ENCODE data around the gene CALN1. TPM values are rescaled to one million over a fixed set of nuclear protein-coding genes. Genes with fewer than 3 reads are reported as not detected.

The CALN1 gene
- total and polyA plus RNA-seq, 2 of the 8 experiments (the other 6 are each of a cell fraction or from before 2014, with no cell fraction given), result 6.4 to 15.2 TPM

GRCh38 chr7:71885487-71885886 lies 526.7 kb downstream of the CALN1 start:
- H3K79me2 ChIP-seq (ENCODE audit: control insufficient read depth in 1 of 2, insufficient read depth in 2 of 2, low read length in 2 of 2), result no peaks in the 10 kb centered on the region
- H3K4me2 ChIP-seq (ENCODE audit: insufficient read depth in 1 of 2, low read depth in 2 of 2, low read length in 2 of 2), result no peak overlapping the region
- H3K79me1 ChIP-seq (ENCODE audit: low read depth, low read length), result no peaks in the 10 kb centered on the region
- CTCF ChIA-PET (ENCODE audit: partially characterized antibody), result interaction anchor here (1.7 kb wide), 1 partner anchor 14 kb away, joined by 7 read pairs; no protein-coding TSS in a partner anchor
- no peak overlapping the region for H4K5ac ChIP-seq (ENCODE audit: insufficient read length, low read depth, low read length)
- H3K27ac ChIP-seq (ENCODE audit: low read depth, low read length), result no peak overlapping the region
- no peak overlapping the region for H3K4me3 ChIP-seq (ENCODE audit: extremely low read depth in 1 of 4, insufficient read depth in 2 of 4, low read depth in 3 of 4, low read length in 4 of 4)
- no peak overlapping the region for H2BK15ac ChIP-seq (ENCODE audit: low read length)
- H3K4ac ChIP-seq (replicated peaks; ENCODE audit: insufficient read length, low read depth, low read length), result no peak overlapping the region
- H3K14ac ChIP-seq (ENCODE audit: insufficient read length), result no peak overlapping the region
- DNase-seq (ENCODE audit: low read depth in 1 of 2, low spot score in 2 of 2), result no peak
- H2AFZ ChIP-seq (ENCODE audit: low read length), result no peak overlapping the region
- H4K91ac ChIP-seq (replicated peaks; ENCODE audit: insufficient read length, low read length), result no peak overlapping the region
- H3K4me1 ChIP-seq (replicated peaks in 1 of 4; ENCODE audit: control insufficient read depth in 3 of 4, insufficient read depth in 4 of 4, low read length in 3 of 4), result no peaks in the 10 kb centered on the region
- H3K23ac ChIP-seq (ENCODE audit: insufficient read length), result no peak overlapping the region
- 95% methylated on average over 5 of the region's 5 CpGs; no CpG with 5 or more reads in 1 of the 2 experiments for WGBS, 2 experiments (ENCODE audit: extremely low coverage in 1 of 2, insufficient coverage in 1 of 2, insufficient read length in 1 of 2, insufficient replicate concordance in 2 of 2, low coverage in 1 of 2, low lambda C conversion rate in 2 of 2, missing lambda C conversion rate in 1 of 2)
- no peak overlapping the region for H3K18ac ChIP-seq (ENCODE audit: extremely low read depth, low read length)
- H3K23me2 ChIP-seq (ENCODE audit: low read depth, low read length), result no peaks in the 10 kb centered on the region; the same call in 1 of the 2 replicates
- H2BK120ac ChIP-seq (replicated peaks; ENCODE audit: low read depth, low read length), result no peak overlapping the region
- H2BK20ac ChIP-seq (ENCODE audit: low read length), result no peak overlapping the region
- TF ChIP-seq RBBP5 (IDR thresholded peaks at IDR 0.05; ENCODE audit: borderline replicate concordance, low read depth, low read length), result no peak
- H4K20me1 ChIP-seq (replicated peaks in 1 of 2; ENCODE audit: control insufficient read depth in 1 of 2, insufficient read depth in 2 of 2, low read length in 2 of 2), result no peaks in the 10 kb centered on the region
- no peak overlapping the region for H3K56ac ChIP-seq (replicated peaks; ENCODE audit: insufficient read length, low read depth, low read length)
- H2BK5ac ChIP-seq (ENCODE audit: low read depth, low read length), result no peak overlapping the region
- H3K9me3 ChIP-seq (ENCODE audit: insufficient read depth in 2 of 2, low read depth in 1 of 2, low read length in 1 of 2), result no peaks in the 10 kb centered on the region
- no peak for FAIRE-seq
- H4K8ac ChIP-seq (ENCODE audit: extremely low read depth, insufficient read depth, low read length), result no peak overlapping the region
- no peaks in the 10 kb centered on the region for H3K36me3 ChIP-seq (ENCODE audit: control insufficient read depth in 2 of 4, insufficient read depth in 4 of 4, low read length in 3 of 4)
- H2BK12ac ChIP-seq (ENCODE audit: low read depth, low read length), result no peak overlapping the region
- no peaks in the 10 kb centered on the region for H3K27me3 ChIP-seq (replicated peaks in 1 of 4; ENCODE audit: control insufficient read depth in 3 of 4, extremely low read depth in 1 of 4, insufficient read depth in 3 of 4, low read length in 3 of 4)
- H2AK5ac ChIP-seq (ENCODE audit: low read depth, low read length), result no peak overlapping the region
- POLR2A ChIA-PET (ENCODE audit: partially characterized antibody), result no interaction called here
- H3K9ac ChIP-seq (replicated peaks in 1 of 4; ENCODE audit: extremely low read depth in 1 of 4, low read depth in 3 of 4, low read length in 3 of 4), result no peak overlapping the region

All from H1 (cell line).